IgD-negative memory B cell (primary cell): ENCODE results near the gene RCOR1. TPM values are rescaled to one million over a fixed set of nuclear protein-coding genes. Genes with fewer than 3 reads are reported as not detected.
"Not testable (repeated sequence)": the region's sequence is repeated elsewhere in the genome, so short reads cannot be mapped to it uniquely, and the experiment has no call there.

Source experiments
- H3K27ac Mint-ChIP-seq, 3 donors: one replicate each; pipeline ENCODE4 v1.8.0; 2020 to 2022; ENCODE audit warnings: mild to moderate bottlenecking in 3 of 3, mixed read lengths in 3 of 3, moderate library complexity in 1 of 3
- H3K27me3 Mint-ChIP-seq: one replicate; pipeline ENCODE4 v1.8.0; 2021; ENCODE audit warnings: mixed read lengths
- H3K36me3 Mint-ChIP-seq: one replicate; pipeline ENCODE4 v1.8.0; 2020; ENCODE audit warnings: mild to moderate bottlenecking, mixed read lengths
- H3K4me1 Mint-ChIP-seq, 3 donors: one replicate each; pipeline ENCODE4 v1.8.0; 2020 to 2022; ENCODE audit warnings: mixed read lengths in 3 of 3, mild to moderate bottlenecking in 1 of 3
- H3K4me3 Mint-ChIP-seq, 4 donors: one replicate each; pipeline ENCODE4 v1.8.0; 2020 to 2022; ENCODE audit warnings: mild to moderate bottlenecking in 4 of 4, mixed read lengths in 4 of 4, moderate library complexity in 3 of 4
- H3K9me3 Mint-ChIP-seq, 3 donors: one replicate each; pipeline ENCODE4 v1.8.0; 2020 to 2021; ENCODE audit warnings: mixed read lengths in 3 of 3, mild to moderate bottlenecking in 1 of 3
- polyA plus RNA-seq: library from polyadenylated mRNA; unstranded; fragments of 300-500 nt; fragmentation: Illumina TruSeq; gene quantifications from one replicate; pipeline ENCODE4 v1.2.3, GENCODE V29; 2021

The RCOR1 gene
- polyA plus RNA-seq, 1 donor from 2014 or later, result 1.2 TPM

- Mint-ChIP-seq H3K9me3 (no peaks in the 10 kb centered on the region), H3K4me3 (peak overlapping the region; percentile 84 to 90 (median 87)), H3K4me1 (peaks cover 12 to 27% (median 20%) of the 10 kb centered on the region in 3 donors), H3K36me3 (no peaks in the 10 kb centered on the region), H3K27ac (peak overlapping the region; percentile 4 to 95 (median 94)), H3K27me3 (no peaks in the 10 kb centered on the region)
These were observed 2.2 kb downstream of the RCOR1 start for GRCh38 chr14:102594514-102595175.

- Mint-ChIP-seq H3K4me1 (peaks cover 34 to 49% (median 39%) of the 10 kb centered on the region in 3 donors), H3K36me3 (peaks cover 2% of the 10 kb centered on the region), H3K27ac (no peak overlapping the region), H3K9me3 (peaks cover 0 to 4% (median 0%) of the 10 kb centered on the region in 3 donors), H3K4me3 (peak overlapping the region in 1 of 4 donors; percentile 8), H3K27me3 (no peaks in the 10 kb centered on the region)
These were observed 9.0 kb downstream of the RCOR1 start for GRCh38 chr14:102601378-102601925.

DNA sequence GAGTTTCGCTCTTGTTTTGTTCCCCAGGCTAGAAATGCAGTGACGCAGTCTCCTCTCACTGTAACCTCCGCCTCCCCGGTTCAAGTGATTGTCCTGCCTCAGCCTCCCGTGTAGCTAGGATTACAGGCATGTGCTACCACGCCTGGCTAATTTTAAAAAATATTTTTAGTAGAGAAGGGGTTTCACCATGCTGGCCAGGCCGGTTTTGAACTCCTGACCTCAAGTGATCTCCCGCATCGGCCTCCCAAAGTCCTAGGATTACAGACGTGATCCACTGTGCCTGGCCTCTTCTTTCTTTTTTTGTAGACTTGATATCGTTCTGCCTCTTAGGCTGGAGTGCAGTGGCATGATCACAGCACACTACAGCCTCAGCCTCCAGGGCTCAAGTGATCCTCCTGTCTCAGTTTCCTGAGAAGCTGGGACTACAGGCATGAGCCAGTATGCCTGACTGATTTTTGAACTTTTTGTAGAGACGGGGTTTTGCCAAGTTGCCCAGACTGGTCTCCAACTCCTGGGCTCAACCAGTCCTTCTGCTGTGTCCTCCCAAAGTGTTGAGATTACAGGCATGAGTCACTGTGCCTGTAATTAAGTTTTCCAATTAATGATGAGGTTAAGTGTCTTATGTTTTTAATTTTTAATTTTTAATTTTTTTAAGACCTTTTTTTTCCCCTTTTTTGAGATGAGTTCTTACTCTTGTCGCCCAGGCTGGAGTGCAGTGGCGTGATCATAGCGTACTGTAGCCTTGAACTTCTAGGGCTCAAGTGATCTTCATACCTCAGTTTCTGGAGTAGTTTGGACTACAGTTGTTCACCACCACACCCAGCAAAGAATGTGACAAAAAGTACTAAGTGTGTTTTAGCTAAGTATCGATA is 10.2 kb downstream of the RCOR1 start:
- Mint-ChIP-seq H3K36me3 (peaks cover 2% of the 10 kb centered on the region), H3K4me3 (peak overlapping the region in 2 of 4 donors; percentile 28 to 84), H3K27me3 (no peaks in the 10 kb centered on the region), H3K27ac (peak overlapping the region in 1 of 3 donors; percentile 68), H3K9me3 (peaks cover 0 to 4% (median 0%) of the 10 kb centered on the region in 3 donors), H3K4me1 (peaks cover 40 to 51% (median 46%) of the 10 kb centered on the region in 3 donors)

- Mint-ChIP-seq H3K9me3 (peaks cover 0 to 4% (median 0%) of the 10 kb centered on the region in 3 donors), H3K4me3 (peak overlapping the region in 2 of 4 donors; percentile 73 to 85), H3K27ac (peak overlapping the region in 2 of 3 donors; percentile 45 to 76), H3K4me1 (peaks cover 47 to 58% (median 51%) of the 10 kb centered on the region in 3 donors), H3K36me3 (peaks cover 2% of the 10 kb centered on the region), H3K27me3 (no peaks in the 10 kb centered on the region)
These were observed 11.0 kb downstream of the RCOR1 start for GRCh38 chr14:102603293-102603907.

DNA sequence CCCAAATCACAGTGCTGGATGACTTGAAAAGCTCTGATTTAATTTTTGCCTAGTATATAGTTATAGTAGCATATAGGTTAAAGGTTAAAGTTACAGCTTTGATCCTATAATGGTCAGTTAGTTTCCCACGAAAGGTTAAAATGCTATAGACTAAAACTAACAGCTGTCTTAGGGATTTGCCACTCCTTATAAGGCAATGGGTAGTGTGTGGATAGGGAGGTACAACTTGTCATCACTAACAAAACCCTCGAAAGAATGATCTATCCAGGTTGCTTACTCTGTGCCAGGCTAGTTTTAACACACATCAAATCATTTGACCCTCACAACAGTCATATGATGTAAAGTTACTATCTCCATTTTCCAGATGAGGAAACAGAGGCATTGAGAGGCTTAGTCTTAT is 11.7 kb downstream of the RCOR1 start:
- no peak overlapping the region for H3K27ac Mint-ChIP-seq
- H3K4me1 Mint-ChIP-seq, result peaks cover 49 to 62% (median 50%) of the 10 kb centered on the region in 3 donors
- no peaks in the 10 kb centered on the region for H3K27me3 Mint-ChIP-seq
- peaks cover 2% of the 10 kb centered on the region for H3K36me3 Mint-ChIP-seq
- H3K4me3 Mint-ChIP-seq, result no peak overlapping the region
- H3K9me3 Mint-ChIP-seq, result peaks cover 0 to 4% (median 0%) of the 10 kb centered on the region in 3 donors

GRCh38 chr14:102605029-102605428 is 12.6 kb downstream of the RCOR1 start:
- Mint-ChIP-seq H3K27ac (no peak overlapping the region), H3K27me3 (no peaks in the 10 kb centered on the region), H3K4me1 (peaks cover 43 to 55% (median 47%) of the 10 kb centered on the region in 3 donors), H3K36me3 (peaks cover 2% of the 10 kb centered on the region), H3K9me3 (peaks cover 0 to 4% (median 0%) of the 10 kb centered on the region in 3 donors), H3K4me3 (peak overlapping the region in 1 of 4 donors; percentile 12)

DNA sequence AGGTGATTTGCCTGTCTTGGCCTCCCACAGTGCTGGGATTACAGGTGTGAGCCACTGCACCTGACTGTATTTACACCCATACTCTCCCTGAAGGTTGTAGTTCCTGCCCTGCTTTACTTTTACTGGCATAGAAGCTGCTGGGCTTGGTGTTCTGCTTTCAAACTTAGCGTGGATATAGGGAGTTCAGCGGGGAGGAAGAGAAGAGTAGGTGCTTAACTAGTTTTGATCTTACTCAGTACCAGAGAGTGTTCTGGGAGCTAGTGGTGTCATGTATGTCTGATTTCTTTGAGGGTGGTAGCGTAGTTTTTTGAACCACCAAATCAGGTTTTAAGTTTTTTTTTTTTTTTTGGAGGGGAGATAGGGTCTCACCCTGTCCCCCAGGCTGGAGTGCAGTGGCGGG is 13.8 kb downstream of the RCOR1 start:
- Mint-ChIP-seq H3K27ac (no peak overlapping the region), H3K27me3 (no peaks in the 10 kb centered on the region), H3K9me3 (peaks cover 0 to 3% (median 0%) of the 10 kb centered on the region in 3 donors), H3K4me1 (peaks cover 46 to 58% (median 53%) of the 10 kb centered on the region in 3 donors), H3K36me3 (peaks cover 2% of the 10 kb centered on the region), H3K4me3 (peak overlapping the region in 2 of 4 donors; percentile 51 to 61)

DNA sequence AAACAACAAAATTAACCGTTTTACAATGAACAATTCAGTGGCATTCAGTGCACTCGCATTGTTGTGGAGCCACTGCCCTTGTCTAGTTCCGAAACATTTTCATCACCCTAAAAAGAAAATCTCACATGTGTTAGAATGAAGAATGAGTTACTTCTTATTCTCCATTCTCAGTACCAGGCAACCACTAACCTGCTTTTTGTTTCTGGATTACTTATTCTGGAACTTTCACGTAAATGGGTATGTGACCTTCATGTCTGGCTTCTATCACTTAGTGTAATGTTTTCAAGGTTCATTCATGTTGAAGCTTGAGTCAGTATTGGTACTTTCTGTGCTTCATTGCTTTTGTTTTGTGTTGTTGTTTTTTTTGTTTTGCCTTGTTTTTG is 15.6 kb downstream of the RCOR1 start:
- H3K36me3 Mint-ChIP-seq, result peaks cover 4% of the 10 kb centered on the region
- peak overlapping the region; percentile 4 to 53 (median 18) for H3K27ac Mint-ChIP-seq
- H3K9me3 Mint-ChIP-seq, result no peaks in the 10 kb centered on the region
- peak overlapping the region in 3 of 4 donors; percentile 23 to 77 (median 47) for H3K4me3 Mint-ChIP-seq
- H3K4me1 Mint-ChIP-seq, result peaks cover 45 to 56% (median 50%) of the 10 kb centered on the region in 3 donors
- no peaks in the 10 kb centered on the region for H3K27me3 Mint-ChIP-seq

DNA sequence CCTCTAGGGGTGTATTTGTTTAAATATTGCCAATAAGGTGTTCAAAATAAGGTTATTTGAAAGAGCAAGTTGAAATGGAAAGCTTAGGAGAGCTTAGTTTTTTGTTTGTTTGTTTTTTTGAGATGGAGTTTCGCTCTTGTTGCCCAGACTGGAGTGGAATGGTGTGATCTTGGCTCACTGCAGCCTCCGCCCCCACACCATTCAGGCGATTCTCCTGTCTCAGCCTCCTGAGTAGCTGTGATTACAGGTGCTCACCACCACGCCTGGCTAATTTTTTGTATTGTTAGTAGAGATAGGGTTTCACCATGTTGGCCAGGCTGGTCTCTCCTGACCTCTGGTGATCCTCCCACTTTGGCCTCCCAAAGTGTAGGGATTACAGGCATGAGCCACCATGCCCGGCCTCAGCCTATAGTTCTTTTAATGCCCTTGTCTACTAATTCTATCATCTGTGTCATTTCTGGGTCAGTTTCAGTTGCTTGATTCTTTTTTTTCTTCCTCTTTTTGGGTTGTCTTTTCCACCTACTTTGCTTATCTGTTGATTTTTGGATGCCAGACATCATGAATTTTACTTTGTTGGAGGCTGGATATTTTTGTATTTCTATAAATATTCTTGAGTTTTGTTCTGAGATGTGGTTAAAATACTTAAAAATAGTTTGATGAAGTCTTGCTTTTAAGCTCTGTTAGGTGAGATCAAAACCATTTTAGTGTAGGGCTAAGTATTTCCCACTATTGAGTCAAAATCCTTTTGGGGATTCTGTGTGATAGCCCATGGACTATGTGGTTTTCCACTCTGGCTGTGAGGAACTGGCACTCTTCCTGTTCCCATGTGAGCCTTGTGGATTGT is 18.7 kb downstream of the RCOR1 start:
- H3K9me3 Mint-ChIP-seq, result no peaks in the 10 kb centered on the region
- H3K36me3 Mint-ChIP-seq, result peaks cover 4% of the 10 kb centered on the region
- H3K27ac Mint-ChIP-seq, result peak overlapping the region; percentile 0 to 32 (median 27)
- peaks cover 26 to 30% (median 30%) of the 10 kb centered on the region in 3 donors for H3K4me1 Mint-ChIP-seq
- no peaks in the 10 kb centered on the region for H3K27me3 Mint-ChIP-seq
- peak overlapping the region in 2 of 4 donors; percentile 6 for H3K4me3 Mint-ChIP-seq

GRCh38 chr14:102616318-102616717 is 23.9 kb downstream of the RCOR1 start:
- peak overlapping the region in 1 of 4 donors; percentile 1 for H3K4me3 Mint-ChIP-seq
- peaks cover 4% of the 10 kb centered on the region for H3K36me3 Mint-ChIP-seq
- peaks cover 13 to 34% (median 21%) of the 10 kb centered on the region in 3 donors for H3K4me1 Mint-ChIP-seq
- no peaks in the 10 kb centered on the region for H3K27me3 Mint-ChIP-seq
- H3K27ac Mint-ChIP-seq, result no peak overlapping the region
- H3K9me3 Mint-ChIP-seq, result no peaks in the 10 kb centered on the region

- Mint-ChIP-seq H3K4me3 (no peak overlapping the region), H3K4me1 (peaks cover 12 to 37% (median 21%) of the 10 kb centered on the region in 3 donors), H3K36me3 (peaks cover 4% of the 10 kb centered on the region), H3K27me3 (no peaks in the 10 kb centered on the region), H3K27ac (no peak overlapping the region), H3K9me3 (no peaks in the 10 kb centered on the region)
These were observed 24.4 kb downstream of the RCOR1 start for GRCh38 chr14:102616799-102617198.

- not testable (repeated sequence) for H3K36me3 Mint-ChIP-seq, H3K27me3 Mint-ChIP-seq, H3K9me3 Mint-ChIP-seq
- peak overlapping the region in 1 of 4 donors; percentile 49 for H3K4me3 Mint-ChIP-seq
- H3K27ac Mint-ChIP-seq, result peak overlapping the region in 1 of 3 donors; percentile 44
- H3K4me1 Mint-ChIP-seq, result peaks cover 24 to 44% (median 30%) of the 10 kb centered on the region in 3 donors
These were observed 26.6 kb downstream of the RCOR1 start for GRCh38 chr14:102619012-102619411.

- Mint-ChIP-seq H3K4me3 (no peak overlapping the region), H3K27me3 (no peaks in the 10 kb centered on the region), H3K27ac (peak overlapping the region in 1 of 3 donors; percentile 59), H3K4me1 (peaks cover 26 to 44% (median 30%) of the 10 kb centered on the region in 3 donors), H3K9me3 (no peaks in the 10 kb centered on the region), H3K36me3 (no peaks in the 10 kb centered on the region)
These were observed 28.0 kb downstream of the RCOR1 start for GRCh38 chr14:102620413-102620812.
